NCI-H748 treated with DMSO at 0.1 percent for 48 hours (cell line): ENCODE data around the gene CDC42EP2.
"Not testable (repeated sequence)": the region's sequence is repeated elsewhere in the genome, so short reads cannot be mapped to it uniquely, and the experiment has no call there.

Experiments
- DNase-seq: peaks from one replicate; lab custom pipeline; 2025; lab: John Stamatoyannopoulos, UW

The CDC42EP2 gene

DNA sequence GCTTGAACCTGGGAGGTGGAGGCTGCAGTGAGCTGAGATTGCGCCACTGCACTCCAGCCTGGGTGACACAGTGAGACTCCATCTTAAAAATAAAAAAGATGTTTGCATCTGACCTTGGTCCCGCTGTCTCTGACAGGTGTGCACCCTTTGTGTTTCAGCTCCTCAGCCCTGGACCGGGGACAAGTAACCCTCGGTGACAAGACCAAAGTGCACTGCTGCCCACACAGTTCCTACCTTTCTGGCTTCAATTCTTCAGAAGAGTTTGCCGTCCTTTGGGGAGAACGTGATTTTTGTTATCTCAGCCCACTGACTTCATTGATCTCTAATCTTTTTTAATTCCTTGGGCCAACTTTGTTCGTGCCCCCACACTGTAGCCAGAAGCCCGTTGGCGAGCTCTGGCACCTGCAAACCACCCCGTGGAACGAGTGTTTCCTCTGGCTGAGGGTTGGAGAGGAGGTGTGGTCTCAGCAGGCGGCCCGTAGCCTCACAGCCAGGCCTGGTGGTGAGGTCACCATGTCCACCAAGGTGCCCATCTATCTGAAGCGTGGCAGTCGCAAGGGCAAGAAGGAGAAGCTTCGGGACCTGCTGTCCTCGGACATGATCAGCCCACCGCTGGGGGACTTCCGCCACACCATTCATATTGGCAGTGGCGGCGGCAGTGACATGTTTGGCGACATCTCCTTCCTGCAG is 5.9 kb downstream of the CDC42EP2 start:
- DNase-seq = no peak

DNA sequence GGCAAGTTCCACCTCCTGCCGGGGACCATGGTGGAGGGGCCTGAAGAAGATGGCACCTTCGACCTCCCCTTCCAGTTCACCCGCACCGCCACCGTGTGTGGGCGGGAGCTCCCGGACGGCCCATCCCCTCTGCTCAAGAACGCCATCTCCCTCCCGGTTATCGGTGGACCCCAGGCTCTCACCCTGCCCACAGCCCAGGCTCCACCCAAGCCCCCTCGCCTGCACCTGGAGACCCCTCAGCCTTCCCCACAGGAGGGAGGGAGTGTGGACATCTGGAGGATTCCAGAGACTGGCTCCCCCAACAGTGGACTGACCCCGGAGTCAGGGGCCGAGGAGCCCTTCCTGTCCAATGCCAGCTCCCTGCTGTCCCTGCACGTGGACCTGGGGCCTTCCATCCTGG is 6.4 kb downstream of the CDC42EP2 start:
- DNase-seq = no peak

DNA sequence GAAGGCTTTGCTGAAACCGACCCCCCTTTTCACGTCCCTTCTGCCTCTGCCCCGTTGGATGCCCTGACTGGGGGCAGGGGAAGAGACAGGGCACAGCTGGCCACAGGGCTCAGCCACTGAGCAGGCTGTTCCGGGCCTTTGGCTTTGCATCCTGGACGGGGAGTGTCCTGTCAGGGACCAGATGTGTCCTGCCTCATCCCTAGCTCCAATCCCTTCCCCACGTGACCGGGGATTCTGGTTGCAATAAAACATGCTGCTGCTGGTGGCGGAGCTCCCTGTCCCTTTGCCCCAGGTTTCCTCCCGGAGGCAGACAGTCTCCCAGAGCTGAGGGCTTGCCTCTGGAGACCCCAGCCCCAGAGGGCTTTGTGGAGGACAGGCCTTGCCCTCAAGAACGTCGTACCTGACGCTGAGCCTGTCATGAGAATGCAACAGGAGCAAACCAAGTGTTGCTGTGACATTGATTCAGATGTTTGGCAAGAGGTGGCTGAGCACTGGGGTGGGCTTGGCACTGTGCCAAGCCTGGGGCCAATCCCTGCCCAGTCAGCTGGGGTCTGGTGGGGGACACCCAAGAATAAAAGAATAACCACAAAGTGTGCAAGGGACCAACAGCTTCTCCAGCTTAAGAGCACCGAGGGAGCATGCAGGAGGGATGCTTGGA is 7.3 kb downstream of the CDC42EP2 start:
- no peak for DNase-seq

DNA sequence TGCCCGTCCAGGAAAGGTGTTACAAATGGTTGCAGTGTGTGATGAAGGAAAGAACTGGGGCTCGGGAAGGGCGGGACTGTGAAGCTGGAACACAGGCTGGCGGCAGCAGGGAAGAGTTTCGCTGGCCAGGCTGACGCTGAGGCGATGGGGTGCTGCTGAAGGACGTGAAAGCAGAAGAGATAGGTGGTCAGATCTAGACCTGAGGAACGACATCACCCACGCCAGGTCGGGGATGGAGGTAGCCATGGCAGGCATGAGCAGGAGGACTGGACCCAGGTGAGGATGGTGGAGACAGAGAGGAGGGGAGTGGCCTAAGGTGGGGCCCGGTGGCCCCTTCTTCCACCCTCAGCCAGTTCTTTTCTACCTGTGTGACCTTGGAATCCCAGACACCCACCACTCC is 9.1 kb downstream of the CDC42EP2 start:
- no peak for DNase-seq

DNA sequence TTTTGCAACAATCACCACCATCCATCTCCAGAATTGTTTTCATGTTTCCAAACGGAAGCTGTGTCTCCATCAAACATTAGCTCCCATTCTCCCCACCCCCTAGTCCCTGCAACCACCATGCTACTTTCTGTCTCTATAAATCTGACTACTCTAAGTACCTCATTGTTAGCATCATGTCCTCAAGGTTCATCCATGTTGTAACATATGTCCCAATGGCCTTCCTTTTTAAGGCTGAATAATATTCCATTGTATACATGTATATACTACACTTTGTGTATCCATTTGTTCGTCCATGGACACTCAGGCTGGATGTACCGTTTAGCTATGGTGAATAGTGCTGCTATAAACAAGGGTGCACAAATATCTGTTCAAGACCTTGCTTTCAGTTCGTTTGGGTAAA is 10.8 kb downstream of the CDC42EP2 start:
- DNase-seq = no peak

DNA sequence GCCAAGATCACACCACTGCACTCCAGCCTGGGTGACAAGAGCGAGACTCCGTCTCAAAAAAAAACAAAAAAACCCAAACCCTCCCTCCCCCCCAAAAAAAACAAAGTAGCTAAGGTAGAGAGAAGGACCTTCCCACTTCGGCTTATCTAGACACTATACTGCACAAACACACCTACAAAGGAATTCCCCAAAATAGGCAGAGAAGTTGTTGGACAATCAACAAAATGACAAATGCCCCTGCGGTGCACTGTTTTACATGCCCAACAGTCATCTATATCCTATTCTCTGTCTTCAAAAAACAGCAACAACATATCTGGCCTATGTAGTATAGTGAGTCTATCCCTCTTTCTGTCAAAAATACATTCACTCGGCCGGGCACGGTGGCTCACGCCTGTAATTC is 12.4 kb downstream of the CDC42EP2 start:
- no peak for DNase-seq

DNA sequence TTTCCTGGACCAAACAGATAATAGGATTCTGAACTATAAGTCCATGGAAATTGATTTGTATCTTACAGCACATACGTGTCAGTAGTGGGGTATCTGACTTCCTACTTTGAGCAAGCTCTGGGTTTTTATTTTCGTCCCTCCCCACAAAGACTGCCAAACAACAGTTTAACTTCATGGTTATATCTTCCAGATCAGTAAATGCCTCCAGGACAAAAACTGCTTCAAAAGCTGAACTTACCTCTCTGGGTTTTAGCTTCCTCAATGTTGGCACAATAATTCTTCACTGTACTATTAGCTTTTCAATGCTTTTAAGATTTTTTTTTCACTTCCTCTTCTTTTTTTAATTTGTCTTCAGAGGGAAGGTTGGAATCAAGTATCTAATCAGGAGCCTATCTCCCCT is 14.8 kb downstream of the CDC42EP2 start:
- no peak for DNase-seq

DNA sequence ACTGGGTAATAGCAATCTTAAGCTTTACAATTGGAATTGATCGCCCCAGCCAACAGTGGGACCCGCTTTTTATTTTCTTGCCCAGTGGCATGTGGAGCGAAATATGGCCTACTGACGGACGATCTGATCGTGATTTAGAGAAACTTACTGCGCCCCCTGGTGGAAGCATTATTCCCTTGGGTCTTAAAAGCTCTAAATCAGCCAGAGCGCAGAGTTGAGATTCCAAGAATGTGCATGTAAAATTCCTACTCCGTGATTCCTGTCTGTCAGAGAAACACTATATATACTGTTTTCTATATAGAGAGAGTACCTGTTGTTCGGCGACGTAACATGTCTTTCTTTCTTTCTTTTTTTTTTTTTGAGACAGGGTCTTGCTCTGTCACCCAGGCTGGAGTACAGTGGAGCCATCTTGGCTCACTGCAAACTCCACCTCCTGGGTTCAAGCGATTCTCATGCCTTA is 15.3 kb downstream of the CDC42EP2 start:
- DNase-seq = peak; percentile 72

DNA sequence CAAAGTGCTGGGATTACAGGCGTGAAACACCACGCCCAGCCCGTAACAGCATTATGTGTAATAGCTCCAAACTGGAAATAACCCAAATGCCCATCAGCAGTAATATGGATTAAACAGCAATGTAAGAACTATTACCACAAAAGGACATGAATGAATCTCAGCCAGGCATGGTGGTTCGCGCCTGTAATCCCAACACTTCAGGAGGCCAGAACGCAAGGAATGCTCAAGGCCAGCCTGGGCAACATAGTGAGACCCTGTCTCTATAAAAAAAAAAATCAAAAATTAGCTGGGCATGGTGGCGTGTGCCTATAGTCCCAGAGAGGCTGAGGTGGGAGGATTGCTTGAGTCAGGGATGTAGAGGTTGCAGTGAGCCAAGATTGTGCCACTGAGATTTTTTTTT is 15.9 kb downstream of the CDC42EP2 start:
- no peak for DNase-seq

DNA sequence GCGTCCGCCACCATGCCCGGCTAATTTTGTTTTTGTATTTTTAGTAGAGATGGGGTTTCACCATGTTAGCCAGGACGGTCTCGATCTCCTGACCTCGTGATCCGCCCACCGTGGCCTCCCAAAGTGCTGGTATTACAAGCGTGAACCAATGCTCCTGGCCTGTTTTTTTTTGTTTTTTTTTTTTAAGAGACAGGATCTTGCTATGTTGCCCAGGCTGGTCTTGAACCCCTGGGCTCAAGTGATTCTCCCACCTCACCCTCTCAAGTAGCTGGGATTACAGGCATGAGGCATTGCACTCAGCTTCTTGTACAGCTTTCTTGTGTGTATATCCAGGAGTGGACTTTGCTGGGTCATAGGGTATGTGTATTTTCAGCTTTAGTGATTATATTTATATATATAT is 17.9 kb downstream of the CDC42EP2 start:
- not testable (repeated sequence) for DNase-seq

DNA sequence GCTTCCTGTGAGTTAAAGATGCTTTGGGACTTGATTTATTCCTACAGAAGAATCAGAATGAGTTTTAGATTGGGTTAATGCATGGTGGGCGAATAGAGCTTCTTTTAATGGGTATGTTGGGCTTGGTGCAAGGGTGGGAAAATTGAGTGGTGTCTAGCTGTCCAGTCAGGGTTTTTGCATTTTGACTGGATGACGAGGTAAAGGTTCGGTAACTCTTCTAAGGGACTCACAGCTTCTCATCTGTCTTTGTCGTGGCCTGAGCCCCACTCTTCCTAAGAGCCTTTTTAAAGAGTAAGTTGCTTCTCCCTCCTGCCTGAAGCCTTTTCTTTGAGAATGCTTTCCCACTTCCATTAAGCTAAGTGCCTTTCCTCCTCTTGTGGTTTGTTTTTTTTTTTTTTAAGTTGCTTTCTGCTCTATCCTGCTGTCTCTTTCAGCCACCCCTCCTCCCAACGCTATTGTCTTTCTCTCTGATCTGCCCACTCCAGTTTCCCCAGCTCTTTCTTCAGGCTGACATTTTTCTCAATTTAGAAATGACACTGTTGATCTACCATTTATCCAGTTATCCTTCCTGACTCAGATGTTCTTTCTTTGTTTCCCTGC is 20.1 kb downstream of the CDC42EP2 start:
- DNase-seq = no peak

DNA sequence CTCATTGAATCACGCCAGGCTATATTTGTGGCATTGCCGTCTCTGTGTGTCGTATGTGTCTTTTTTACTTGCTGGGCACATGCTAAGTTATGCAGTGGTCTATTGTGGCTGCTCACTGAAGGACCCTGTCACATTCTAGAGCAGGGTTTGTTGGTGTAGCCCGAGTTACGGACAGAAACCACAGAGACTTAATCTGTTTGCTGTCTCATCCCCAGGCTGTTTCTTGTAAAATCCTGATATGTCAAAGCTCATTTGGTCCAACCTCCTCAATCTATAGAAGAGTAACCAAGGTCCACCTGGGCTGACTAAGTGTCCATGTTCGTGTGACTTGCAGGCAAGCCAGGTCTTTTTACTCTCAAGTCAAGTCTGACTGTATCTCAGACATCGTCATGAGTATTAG is 24.0 kb downstream of the CDC42EP2 start:
- no peak for DNase-seq

DNA sequence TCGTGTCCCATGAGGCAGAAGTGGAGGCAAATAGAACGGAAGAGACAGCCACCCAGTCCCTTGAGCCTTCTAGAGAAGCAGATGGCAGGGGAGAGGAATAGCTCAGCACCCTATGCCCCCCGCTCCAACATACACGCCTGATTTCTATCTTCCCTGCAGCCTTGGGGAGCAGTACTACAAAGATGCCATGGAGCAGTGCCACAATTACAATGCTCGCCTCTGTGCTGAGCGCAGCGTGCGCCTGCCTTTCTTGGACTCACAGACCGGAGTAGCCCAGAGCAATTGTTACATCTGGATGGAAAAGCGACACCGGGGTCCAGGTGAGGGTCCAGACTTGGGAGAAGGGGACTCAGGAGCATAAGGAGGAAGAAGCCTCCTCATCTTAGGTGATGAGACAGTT is 25.6 kb downstream of the CDC42EP2 start:
- DNase-seq = no peak

DNA sequence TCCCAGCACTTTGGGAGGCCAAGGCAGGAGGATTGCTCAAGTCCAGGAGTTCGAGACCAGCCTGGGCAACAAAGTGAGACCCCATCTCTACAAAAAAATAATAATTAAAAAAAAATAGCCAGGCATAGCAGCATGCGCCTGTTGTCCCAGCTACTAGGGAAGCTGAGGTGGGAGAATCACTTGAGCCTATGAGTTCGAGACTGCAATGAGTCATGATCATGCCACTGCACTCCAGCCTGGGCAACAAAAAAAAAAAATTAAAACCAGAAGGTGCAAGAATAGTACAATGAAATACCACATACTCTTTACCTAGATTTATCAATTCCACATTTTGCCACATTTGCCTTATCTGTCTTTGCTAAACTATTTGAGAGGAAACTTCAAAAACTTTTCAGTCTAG is 27.2 kb downstream of the CDC42EP2 start:
- no peak for DNase-seq

DNA sequence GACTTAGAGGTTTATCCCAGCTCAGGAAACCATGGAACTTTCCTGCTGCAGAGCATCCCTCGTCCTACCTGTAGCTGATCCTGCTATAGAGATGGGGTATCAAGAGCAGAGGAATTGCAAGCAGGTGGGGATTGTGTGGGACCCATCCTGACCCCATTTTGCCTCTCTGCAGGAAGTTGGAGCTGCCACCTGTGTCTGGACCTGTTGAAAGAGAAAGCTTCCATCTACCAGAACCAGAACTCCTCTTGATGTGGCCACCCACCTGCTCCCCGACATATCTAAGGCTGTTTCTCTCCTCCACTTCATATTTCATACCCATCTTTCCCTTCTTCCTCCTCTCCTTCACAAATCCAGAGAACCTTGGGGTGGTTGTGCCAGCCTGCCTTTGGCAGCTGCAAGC is 36.8 kb downstream of the CDC42EP2 start:
- no peak for DNase-seq

DNA sequence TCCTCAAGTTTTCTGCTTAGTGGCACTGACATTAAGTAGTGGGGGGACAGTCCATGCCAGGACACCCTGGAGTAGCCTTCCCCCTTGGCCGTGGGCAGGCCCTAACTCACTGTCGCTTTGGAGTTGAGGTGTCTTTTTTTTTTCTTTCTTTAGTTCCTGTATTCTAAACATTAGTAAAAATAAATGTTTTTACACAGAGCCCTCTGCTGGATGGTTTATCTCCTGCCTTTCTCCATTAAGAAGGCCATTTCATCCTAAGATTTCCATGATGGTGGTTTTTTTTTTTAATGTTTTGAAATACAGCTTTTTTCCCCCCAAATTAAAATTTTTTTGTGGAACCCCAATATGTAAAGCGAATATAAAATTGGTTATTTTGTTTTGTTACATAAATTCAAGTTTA is 38.1 kb downstream of the CDC42EP2 start:
- DNase-seq = no peak

DNA sequence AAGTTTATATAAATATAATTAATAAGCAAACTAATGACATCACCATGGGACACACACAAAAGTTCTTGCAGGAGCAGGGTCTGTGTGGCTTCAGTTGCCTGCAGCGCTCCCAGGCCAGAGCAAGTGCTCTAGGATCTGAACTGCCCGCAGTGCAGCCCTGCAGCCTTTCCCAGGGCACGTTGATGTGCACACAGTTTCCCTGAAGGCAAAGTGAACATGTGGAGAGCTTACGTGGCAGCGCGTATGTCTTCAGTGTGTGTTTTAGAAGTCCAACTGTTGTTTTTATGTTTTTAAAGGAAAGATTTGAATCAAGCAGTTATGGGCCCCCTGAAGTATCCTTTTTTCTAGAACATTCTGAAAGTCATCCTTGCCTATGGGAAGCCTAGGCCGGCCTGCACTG is 38.7 kb downstream of the CDC42EP2 start:
- DNase-seq = no peak

DNA sequence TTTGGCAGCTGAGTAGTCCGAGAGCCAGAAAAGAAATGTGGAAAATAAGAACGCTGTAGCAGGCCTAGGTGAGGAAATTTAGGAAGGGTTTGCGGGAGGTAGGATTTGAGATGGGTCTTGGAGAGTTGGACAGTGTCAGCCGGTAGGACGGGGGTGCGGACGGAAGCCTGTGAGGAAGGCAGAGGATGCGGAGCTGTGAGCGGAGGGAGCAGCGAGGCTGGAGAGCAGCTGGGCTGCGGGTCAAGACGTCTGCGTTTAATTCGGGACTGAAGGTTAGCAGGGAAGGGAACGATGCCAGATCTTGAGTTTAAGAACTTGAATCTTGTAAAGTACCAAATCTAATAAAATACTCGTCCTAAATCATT is 39.2 kb downstream of the CDC42EP2 start:
- no peak for DNase-seq

DNA sequence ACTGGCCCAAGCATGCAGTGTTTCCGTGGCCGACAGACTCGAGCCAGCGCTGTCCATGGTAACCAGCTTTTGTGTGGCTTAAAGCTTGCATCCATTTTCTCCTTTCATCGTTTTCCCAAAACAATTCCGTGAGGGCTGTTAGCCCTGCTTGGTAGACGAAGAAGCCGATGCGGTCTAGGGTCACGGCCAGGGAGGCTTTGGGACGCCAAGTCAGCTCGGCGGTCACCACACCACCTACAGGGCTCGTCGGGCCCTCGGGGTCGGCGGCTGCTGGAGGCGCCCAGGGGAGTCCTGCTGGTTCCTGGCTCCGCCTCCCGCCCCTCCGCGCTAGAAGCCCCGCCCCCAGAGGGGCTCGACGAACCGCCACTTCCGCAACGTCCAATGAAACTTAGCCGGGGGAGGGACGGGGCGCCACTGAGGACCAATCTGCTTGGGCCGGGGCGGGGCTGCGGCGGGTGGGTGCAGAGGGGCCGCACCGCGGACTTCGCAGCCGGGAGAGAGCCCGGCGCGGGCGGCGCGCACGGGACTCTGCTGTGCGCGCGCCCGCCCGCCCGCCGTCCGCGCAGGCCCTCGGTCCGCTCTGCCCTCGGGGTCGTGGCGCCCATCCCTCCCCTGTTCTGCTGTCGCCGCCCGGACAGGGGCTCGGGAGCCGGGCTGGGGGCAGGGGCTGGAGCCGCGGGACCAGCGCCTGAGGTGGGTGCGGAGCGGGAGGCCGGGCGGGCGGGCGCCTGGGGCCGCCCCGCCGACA is 39.8 kb downstream of the CDC42EP2 start, which contains the start of gene TIGD3:
TIGD3 (plus strand) TSS at position 487 of the 748 bp plus-strand sequence. CDS start 1,058 bp downstream, outside the sequence.
- DNase-seq = peak; percentile 93

DNA sequence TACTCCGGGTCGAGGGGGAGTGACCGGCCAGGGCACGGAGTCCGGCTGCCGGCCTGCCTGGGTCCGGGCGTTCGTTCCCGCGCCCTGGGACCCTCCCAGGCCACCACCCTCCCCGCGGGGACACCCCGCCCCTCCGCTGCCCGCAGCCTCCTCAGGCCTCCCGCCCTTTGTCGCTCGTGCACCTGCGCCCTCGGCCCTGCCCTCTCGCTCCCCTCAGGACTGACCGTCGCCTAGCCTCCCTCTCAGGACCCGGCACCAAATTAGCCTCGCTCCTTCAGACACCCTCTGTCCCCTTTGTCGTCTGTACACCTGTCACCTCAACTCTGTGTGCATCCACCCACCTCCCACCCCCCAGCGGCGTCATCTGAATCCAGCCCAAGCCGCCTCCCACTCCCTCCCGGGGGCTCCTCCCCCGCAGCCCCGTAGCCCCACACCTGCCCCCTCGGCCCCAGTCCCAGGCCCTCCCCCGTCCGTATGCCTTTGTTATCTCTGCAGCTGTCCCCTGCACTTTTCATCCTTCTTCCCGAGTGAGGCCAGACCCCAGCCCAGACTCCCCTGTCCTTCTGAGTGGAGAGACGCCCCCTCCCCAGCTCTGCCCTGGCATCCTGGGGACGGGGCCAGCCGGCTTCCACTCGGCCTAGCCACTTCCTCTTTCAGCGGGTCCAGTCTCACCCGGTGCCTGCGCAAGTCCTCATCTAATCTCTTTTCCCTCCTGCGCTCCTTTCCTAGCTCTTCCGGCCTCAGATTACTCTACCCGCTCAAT is 40.5 kb downstream of the CDC42EP2 start:
- peak; percentile 55 for DNase-seq

DNA sequence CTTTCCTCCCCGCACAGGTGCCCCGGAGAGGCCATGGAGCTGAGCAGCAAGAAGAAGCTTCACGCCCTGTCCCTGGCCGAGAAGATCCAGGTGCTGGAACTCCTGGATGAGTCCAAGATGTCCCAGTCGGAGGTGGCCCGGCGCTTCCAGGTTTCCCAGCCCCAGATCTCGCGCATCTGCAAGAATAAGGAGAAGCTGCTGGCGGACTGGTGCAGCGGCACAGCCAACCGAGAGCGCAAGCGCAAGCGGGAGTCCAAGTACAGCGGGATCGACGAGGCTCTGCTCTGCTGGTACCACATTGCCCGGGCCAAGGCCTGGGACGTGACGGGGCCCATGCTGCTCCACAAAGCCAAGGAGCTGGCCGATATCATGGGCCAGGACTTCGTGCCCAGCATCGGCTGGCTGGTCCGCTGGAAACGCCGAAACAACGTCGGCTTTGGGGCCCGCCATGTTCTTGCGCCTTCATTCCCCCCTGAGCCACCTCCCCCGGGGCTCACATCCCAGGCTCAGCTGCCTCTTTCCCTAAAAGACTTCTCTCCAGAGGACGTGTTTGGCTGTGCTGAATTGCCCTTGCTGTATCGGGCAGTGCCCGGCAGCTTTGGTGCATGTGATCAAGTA is 41.2 kb downstream of the CDC42EP2 start:
- DNase-seq = peak; percentile 40
